DOHH2 (cell line): ENCODE data around the gene ZCCHC12.

Experiments
- H3F3A ChIP-seq: fragments of 200-600 bp; sonication (generic), shearing (Covaris generic); 2 replicates; pipeline ENCODE4 v1.6.0; 2016; ENCODE audit warnings: antibody characterized with exemption, mild to moderate bottlenecking; ENCODE audit not compliant: control insufficient read depth, insufficient read depth
- H3K27ac ChIP-seq: fragments of 200-600 bp; sonication (generic); 2 replicates; pipeline ENCODE4 v1.5.1; 2014; ENCODE audit warnings: low read depth, mild to moderate bottlenecking, low read length, moderate library complexity
- H3K27me3 ChIP-seq: fragments of 200-600 bp; sonication (generic); 2 replicates; pipeline ENCODE4 v1.6.1; 2014; ENCODE audit warnings: mild to moderate bottlenecking, low read length, mixed read lengths; ENCODE audit not compliant: control insufficient read depth
- H3K36me3 ChIP-seq: fragments of 200-600 bp; sonication (generic); 2 replicates; pipeline ENCODE4 v1.6.1; 2014; ENCODE audit warnings: mild to moderate bottlenecking, low read length, moderate library complexity, mixed read lengths; ENCODE audit not compliant: control insufficient read depth
- H3K4me1 ChIP-seq: fragments of 200-600 bp; sonication (generic); 2 replicates; pipeline ENCODE4 v1.6.1; 2014; ENCODE audit warnings: mild to moderate bottlenecking, low read length, mixed read lengths; ENCODE audit not compliant: control insufficient read depth
- H3K4me2 ChIP-seq: fragments of 200-600 bp; sonication (generic); 2 replicates; pipeline ENCODE4 v1.6.0; 2014; ENCODE audit warnings: mild to moderate bottlenecking, low read length, moderate library complexity
- H3K4me3 ChIP-seq: fragments of 200-600 bp; sonication (generic); 2 replicates; pipeline ENCODE4 v1.5.1; 2014; ENCODE audit warnings: mild to moderate bottlenecking, low read length, mixed read lengths
- H3K79me2 ChIP-seq: fragments of 200-600 bp; sonication (generic); 2 replicates; pipeline ENCODE4 v1.6.1; 2014; ENCODE audit warnings: mild to moderate bottlenecking, low read length, mixed read lengths; ENCODE audit not compliant: control insufficient read depth
- H3K9me2 ChIP-seq: fragments of 200-600 bp; sonication (generic); replicated peaks from 2 replicates; pipeline ENCODE4 v1.6.1; 2014; ENCODE audit warnings: mild to moderate bottlenecking, low read length, mixed read lengths; ENCODE audit not compliant: control insufficient read depth
- H3K9me3 ChIP-seq: fragments of 200-600 bp; sonication (generic); 2 replicates; pipeline ENCODE4 v1.6.1; 2014; ENCODE audit warnings: antibody characterized with exemption, low read length, mixed read lengths; ENCODE audit not compliant: control insufficient read depth, insufficient read depth
- H4K20me1 ChIP-seq: fragments of 200-600 bp; sonication (generic); 2 replicates; pipeline ENCODE4 v1.6.0; 2014; ENCODE audit warnings: low read depth, mild to moderate bottlenecking, antibody characterized with exemption, low read length, moderate library complexity; ENCODE audit not compliant: control insufficient read depth, insufficient read depth
- CTCF ChIP-seq: fragments of 200-600 bp; sonication (generic); IDR thresholded peaks from one replicate; pipeline ENCODE4 v1.5.1; 2014; ENCODE audit warnings: antibody characterized with exemption, mild to moderate bottlenecking, low read depth, low read length; ENCODE audit not compliant: poor library complexity, severe bottlenecking
- EZH2phosphoT487 ChIP-seq: fragments of 200-600 bp; sonication (generic); IDR thresholded peaks from 2 replicates; pipeline ENCODE4 v1.6.1; 2017; ENCODE audit warnings: borderline replicate concordance, mild to moderate bottlenecking, antibody characterized with exemption, low read length, moderate library complexity, mixed read lengths

ZCCHC12 gene

DNA sequence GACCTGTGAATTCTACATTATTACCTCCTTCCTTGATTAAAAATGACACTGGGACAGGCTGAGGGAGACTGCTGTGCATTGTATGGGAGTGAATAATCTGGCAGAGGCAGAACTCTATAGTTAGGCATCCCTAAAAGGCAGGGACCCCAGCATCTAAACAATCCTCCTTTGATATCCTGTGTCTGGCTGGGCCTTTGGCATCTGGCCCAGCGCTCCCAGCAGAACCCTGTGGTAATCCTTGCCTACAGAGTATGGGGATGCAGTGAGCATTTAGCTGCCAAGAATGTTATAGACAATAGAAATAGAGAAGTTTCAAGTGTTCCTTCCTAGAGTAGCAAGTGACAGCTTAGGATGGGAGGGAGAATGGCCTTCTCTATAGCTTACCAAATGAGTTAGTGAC lies 38.5 kb downstream of the ZCCHC12 start:
- Histone ChIP-seq H3K27me3 (no peaks in the 10 kb centered on the region), H3K36me3 (no peaks in the 10 kb centered on the region), H4K20me1 (no peaks in the 10 kb centered on the region), H3K27ac (no peak overlapping the region), H3F3A (no peaks in the 10 kb centered on the region), H3K4me2 (no peak overlapping the region), H3K4me1 (no peaks in the 10 kb centered on the region), H3K4me3 (no peak overlapping the region), H3K9me3 (no peaks in the 10 kb centered on the region), H3K9me2 (no peaks in the 10 kb centered on the region), H3K79me2 (no peaks in the 10 kb centered on the region)
- TF ChIP-seq EZH2phosphoT487 (no peak), CTCF (no peak)

GRCh38 chrX:118862979-118863378 lies 39.4 kb downstream of the ZCCHC12 start:
- Histone ChIP-seq H3K9me3 (no peaks in the 10 kb centered on the region), H3K4me1 (no peaks in the 10 kb centered on the region), H4K20me1 (no peaks in the 10 kb centered on the region), H3K79me2 (no peaks in the 10 kb centered on the region), H3K27ac (no peak overlapping the region), H3K36me3 (no peaks in the 10 kb centered on the region), H3K27me3 (no peaks in the 10 kb centered on the region), H3F3A (no peaks in the 10 kb centered on the region), H3K4me3 (no peak overlapping the region), H3K4me2 (no peak overlapping the region), H3K9me2 (no peaks in the 10 kb centered on the region)
- no peak for TF ChIP-seq CTCF
- TF ChIP-seq EZH2phosphoT487: no peak

- H4K20me1 ChIP-seq: no peaks in the 10 kb centered on the region
- no peaks in the 10 kb centered on the region for H3K9me3 ChIP-seq
- no peak overlapping the region for H3K27ac ChIP-seq
- no peaks in the 10 kb centered on the region for H3K4me1 ChIP-seq
- H3K4me2 ChIP-seq: no peak overlapping the region
- H3K4me3 ChIP-seq: no peak overlapping the region
- no peaks in the 10 kb centered on the region for H3F3A ChIP-seq
- no peak for TF ChIP-seq CTCF
- no peak for TF ChIP-seq EZH2phosphoT487
- H3K9me2 ChIP-seq: no peaks in the 10 kb centered on the region
- H3K27me3 ChIP-seq: no peaks in the 10 kb centered on the region
- H3K36me3 ChIP-seq: no peaks in the 10 kb centered on the region
- H3K79me2 ChIP-seq: no peaks in the 10 kb centered on the region
These were observed 40.5 kb downstream of the ZCCHC12 start for GRCh38 chrX:118864063-118864635.

GRCh38 chrX:118865231-118865630 lies 41.6 kb downstream of the ZCCHC12 start:
- Histone ChIP-seq H4K20me1 (no peaks in the 10 kb centered on the region), H3K4me1 (no peaks in the 10 kb centered on the region), H3F3A (no peaks in the 10 kb centered on the region), H3K36me3 (no peaks in the 10 kb centered on the region), H3K27ac (no peak overlapping the region), H3K27me3 (no peaks in the 10 kb centered on the region), H3K4me3 (no peak overlapping the region), H3K4me2 (no peak overlapping the region), H3K79me2 (no peaks in the 10 kb centered on the region), H3K9me2 (no peaks in the 10 kb centered on the region), H3K9me3 (no peaks in the 10 kb centered on the region)
- no peak for TF ChIP-seq CTCF
- no peak for TF ChIP-seq EZH2phosphoT487
